Upper lobe of left lung (tissue), 6 donors: ENCODE data around the gene FASTK. TPM values are rescaled to one million over a fixed set of nuclear protein-coding genes. Genes with fewer than 3 reads are reported as not detected.

Experiments used
- ATAC-seq, 2 donors: fragments of 200-7000 bp; cut with Tn5 transposase; one replicate each; pipeline ENCODE4 v1.9.1; 2022; ENCODE audit warnings: mild to moderate bottlenecking in 2 of 2, moderate library complexity in 2 of 2; ENCODE audit not compliant: low FRiP score in 2 of 2
- DNase-seq, 2 donors: peaks; one replicate each; pipeline ENCODE4 v3.0.0-alpha.2; 2019 to 2020
- H3K27ac ChIP-seq, 4 donors: fragments of 200-600 bp; sonication (generic); one replicate each; pipeline ENCODE4 v1.5.1; 2016 to 2019
- H3K27me3 ChIP-seq, 4 donors: fragments of 200-600 bp; sonication (generic); one replicate each; pipeline ENCODE4 v1.5.1; 2017 to 2019
- H3K36me3 ChIP-seq, 4 donors: fragments of 200-600 bp; sonication (generic); one replicate each; pipeline ENCODE4 v1.5.1; 2016 to 2019
- H3K4me1 ChIP-seq, 4 donors: fragments of 200-600 bp; sonication (generic); one replicate each; pipeline ENCODE4 v1.5.1; 2018 to 2019
- H3K4me3 ChIP-seq, 4 donors: fragments of 200-600 bp; sonication (generic); one replicate each; pipeline ENCODE4 v1.5.1; 2017 to 2019; ENCODE audit warnings: mild to moderate bottlenecking in 2 of 4, moderate library complexity in 1 of 4
- H3K9me3 ChIP-seq, 4 donors: fragments of 200-600 bp; sonication (generic); one replicate each; pipeline ENCODE4 v1.5.1; 2018 to 2019
- CTCF ChIP-seq, 6 experiments: fragments of 450-650 bp in 4 of 6; fragments of 200-600 bp in 2 of 6; sonication (generic) in 2 of 6; IDR thresholded peaks; one replicate each; pipeline ENCODE4 v1.5.1; 2016 to 2019; ENCODE audit warnings: antibody characterized with exemption in 6 of 6
- EP300 ChIP-seq, 4 donors: sonication (generic); formaldehyde crosslinking; IDR thresholded peaks; one replicate each; pipeline ENCODE4 v1.5.1; 2017; ENCODE audit warnings: antibody characterized with exemption in 4 of 4, control low read depth in 2 of 4
- POLR2A ChIP-seq, 4 donors: fragments of 450-650 bp; IDR thresholded peaks; one replicate each; pipeline ENCODE4 v1.5.1; 2016 to 2017; ENCODE audit warnings: antibody characterized with exemption in 4 of 4, mild to moderate bottlenecking in 2 of 4
- POLR2AphosphoS5 ChIP-seq, 2 donors: sonication (generic); formaldehyde crosslinking; IDR thresholded peaks; one replicate each; pipeline ENCODE4 v1.5.1; 2017; ENCODE audit warnings: antibody characterized with exemption in 2 of 2
- WGBS, 2 donors: methylation state at CpG; one replicate each; pipeline ENCODE4 v1.1.5; 2017 to 2018; 5-methylcytosine and 5-hydroxymethylcytosine counted together
- total RNA-seq, 6 donors: library from RNA; depleted of rRNA in 4 of 6; stranded (reverse); fragments of >200 nt in 4 of 6; gene quantifications; one replicate each; pipeline versions ENCODE4 v1.1.0 to v1.2.1, GENCODE V29; 2016 to 2021
- donor health status: DM: no; HTN: no; CAD: no; lungs with moderate emphysema.
- donor health status: DM: no; HTN: yes; CAD: no; lungs with severe emphysema.

The FASTK gene
- total RNA-seq, 6 donors from 2014 or later: 54.3 to 136 (median 78.0) TPM

DNA sequence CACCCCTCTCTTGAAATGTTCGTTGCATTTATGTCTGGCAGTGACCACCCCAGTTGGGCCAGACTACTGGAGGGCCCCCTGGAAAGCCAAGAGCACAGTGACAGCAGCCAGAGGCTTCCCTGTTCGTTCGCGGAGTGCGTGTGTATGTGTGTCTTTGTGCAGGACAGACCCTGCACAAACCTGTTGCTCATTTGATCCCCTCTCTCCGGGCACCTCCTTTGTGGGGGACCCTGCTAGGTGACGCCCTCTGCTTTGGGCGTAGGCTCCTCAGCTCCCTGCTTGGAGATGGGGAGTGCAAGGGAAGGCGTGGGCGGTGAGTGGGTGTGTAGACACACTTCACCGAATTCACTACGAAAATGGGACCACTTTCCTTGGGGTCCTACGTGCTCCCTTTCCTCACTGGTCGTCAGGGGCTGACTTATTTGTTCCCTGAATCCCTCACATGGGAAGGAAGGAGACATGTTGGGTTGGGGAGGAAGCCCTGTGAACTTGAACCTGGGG, 44.3 kb upstream of the FASTK start:
- no peaks in the 10 kb centered on the region for H3K9me3 ChIP-seq
- H3K27me3 ChIP-seq: no peaks in the 10 kb centered on the region
- ATAC-seq (no peak), DNase-seq (no peak)
- peak overlapping the region in 1 of 4 donors; percentile 11 for H3K27ac ChIP-seq
- H3K4me1 ChIP-seq: peaks cover 10 to 27% (median 14%) of the 10 kb centered on the region in 4 donors
- peaks cover 31 to 91% (median 74%) of the 10 kb centered on the region in 4 donors for H3K36me3 ChIP-seq
- no peak for TF ChIP-seq EP300 (IDR thresholded peaks at IDR 0.05)
- TF ChIP-seq CTCF (IDR thresholded peaks at IDR 0.05): no peak
- no peak for TF ChIP-seq POLR2A (IDR thresholded peaks at IDR 0.05)
- TF ChIP-seq POLR2AphosphoS5 (IDR thresholded peaks at IDR 0.05): no peak
- 80 to 87% methylated on average over 14 of the region's 14 CpGs for WGBS, 2 donors
- no peak overlapping the region for H3K4me3 ChIP-seq

- H3K4me3 ChIP-seq: no peak overlapping the region
- ATAC-seq (no peak), DNase-seq (no peak)
- peaks cover 29 to 91% (median 74%) of the 10 kb centered on the region in 4 donors for H3K36me3 ChIP-seq
- H3K27me3 ChIP-seq: no peaks in the 10 kb centered on the region
- WGBS, 2 donors: 88 to 93% methylated on average over 1 to 5 of the region's 7 CpGs
- no peaks in the 10 kb centered on the region for H3K9me3 ChIP-seq
- peaks cover 10 to 27% (median 14%) of the 10 kb centered on the region in 4 donors for H3K4me1 ChIP-seq
- no peak overlapping the region for H3K27ac ChIP-seq
- TF ChIP-seq POLR2A (IDR thresholded peaks at IDR 0.05) (no peak), POLR2AphosphoS5 (IDR thresholded peaks at IDR 0.05) (no peak), CTCF (IDR thresholded peaks at IDR 0.05) (no peak), EP300 (IDR thresholded peaks at IDR 0.05) (no peak)
Observed at GRCh38 chr7:151124481-151124880, 43.9 kb upstream of the FASTK start.

- Histone ChIP-seq H3K36me3 (peaks cover 29 to 91% (median 74%) of the 10 kb centered on the region in 4 donors), H3K4me1 (peaks cover 10 to 27% (median 14%) of the 10 kb centered on the region in 4 donors), H3K4me3 (no peak overlapping the region), H3K27me3 (no peaks in the 10 kb centered on the region), H3K9me3 (no peaks in the 10 kb centered on the region), H3K27ac (no peak overlapping the region)
- peak; percentile 89 to 92 for ATAC-seq
- TF ChIP-seq POLR2AphosphoS5 (IDR thresholded peaks at IDR 0.05) (no peak), CTCF (IDR thresholded peaks at IDR 0.05) (peak; percentile 90 to 97 (median 94))
- peak in 1 of 2 donors; percentile 92 for DNase-seq
- WGBS, 2 donors: 46 to 65% methylated on average over 19 to 24 of the region's 24 CpGs
Observed at GRCh38 chr7:151123822-151124464, 43.3 kb upstream of the FASTK start.

DNA sequence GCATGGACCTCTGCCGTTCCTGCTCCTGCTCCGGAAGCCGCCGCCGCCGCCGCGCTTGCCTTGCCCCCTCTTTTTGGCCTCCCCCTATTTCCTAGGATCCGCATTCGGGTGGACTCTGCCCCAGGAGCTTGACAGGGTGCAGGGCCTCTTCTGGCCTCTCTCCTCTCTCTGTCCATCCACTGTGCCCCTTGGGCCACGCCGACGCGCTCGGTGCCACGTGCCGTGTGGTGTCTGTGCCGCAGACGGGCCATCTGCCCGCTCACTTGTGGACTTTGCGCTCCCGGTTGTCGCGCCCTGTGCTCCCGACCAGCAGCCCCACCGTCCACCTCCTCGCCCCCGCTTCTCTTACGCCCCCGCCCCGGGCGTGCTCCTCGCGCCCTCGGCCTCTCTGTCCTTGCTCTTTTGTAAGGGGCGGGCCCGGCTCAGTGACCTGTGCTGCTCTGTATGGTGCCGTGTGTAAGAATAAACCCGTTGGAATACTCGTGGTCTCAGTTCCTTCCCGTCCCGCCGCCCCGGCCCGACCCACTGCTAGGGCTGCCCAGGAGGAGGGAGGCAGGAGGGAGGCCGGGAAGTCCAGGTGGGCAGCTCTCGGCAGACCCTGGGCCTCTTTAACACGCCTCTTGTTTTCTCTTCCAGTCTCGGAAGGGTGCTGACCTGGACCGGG, 42.7 kb upstream of the FASTK start:
- peaks cover 10 to 27% (median 14%) of the 10 kb centered on the region in 4 donors for H3K4me1 ChIP-seq
- TF ChIP-seq EP300 (IDR thresholded peaks at IDR 0.05) (no peak), POLR2A (IDR thresholded peaks at IDR 0.05) (no peak)
- H3K4me3 ChIP-seq: no peak overlapping the region
- 90 to 93% methylated on average over 46 to 49 of the region's 50 CpGs for WGBS, 2 donors
- no peaks in the 10 kb centered on the region for H3K9me3 ChIP-seq
- no peak overlapping the region for H3K27ac ChIP-seq
- ATAC-seq (no peak), DNase-seq (peak in 1 of 2 donors; percentile 86)
- H3K36me3 ChIP-seq: peaks cover 24 to 91% (median 74%) of the 10 kb centered on the region in 4 donors
- H3K27me3 ChIP-seq: no peaks in the 10 kb centered on the region

- H3K4me1 ChIP-seq: peaks cover 10 to 27% (median 14%) of the 10 kb centered on the region in 4 donors
- DNase-seq: peak in 1 of 2 donors; percentile 84
- H3K27me3 ChIP-seq: no peaks in the 10 kb centered on the region
- no peaks in the 10 kb centered on the region for H3K9me3 ChIP-seq
- no peak overlapping the region for H3K27ac ChIP-seq
- no peak overlapping the region for H3K4me3 ChIP-seq
- H3K36me3 ChIP-seq: peaks cover 24 to 91% (median 74%) of the 10 kb centered on the region in 4 donors
- no peak for ATAC-seq
- WGBS, 2 donors: 92 to 95% methylated on average over 23 to 28 of the region's 29 CpGs
- TF ChIP-seq POLR2A (IDR thresholded peaks at IDR 0.05) (no peak), EP300 (IDR thresholded peaks at IDR 0.05) (no peak)
Observed at GRCh38 chr7:151122796-151123157, 42.2 kb upstream of the FASTK start.
